Measurements from ENCODE around the gene ZRANB3.

- TF ChIP-seq CTCF (IDR thresholded peaks at IDR 0.05; ENCODE audit: low read depth, low read length) (no peak), EZH2phosphoT487 (IDR thresholded peaks at IDR 0.05; ENCODE audit: low read depth) (no peak)
Measured at GRCh38 chr2:135225781-135226180, 305.2 kb downstream of the ZRANB3 start.

All from OCI-LY3 (cell line).